GM18520 (cell line): ENCODE results near the gene NUP62.
"Not testable (repeated sequence)": the region's sequence is repeated elsewhere in the genome, so short reads cannot be mapped to it uniquely, and the experiment has no call there.

Experiments used
- ATAC-seq: cut with Tn5 transposase; IDR thresholded peaks from one replicate; pipeline ENCODE4 v1.9.1; 2021; ENCODE audit not compliant: unreplicated experiment

The NUP62 gene

GRCh38 chr19:49926515-49926914 lies 2.8 kb downstream of the NUP62 start:
- no peak for ATAC-seq

GRCh38 chr19:49925486-49925885 lies 3.8 kb downstream of the NUP62 start:
- ATAC-seq, result no peak

GRCh38 chr19:49924881-49925210 lies 4.5 kb downstream of the NUP62 start:
- not testable (repeated sequence) for ATAC-seq

- no peak for ATAC-seq
These were observed 5.1 kb downstream of the NUP62 start for GRCh38 chr19:49924004-49924880.

- ATAC-seq, result no peak
These were observed 6.0 kb downstream of the NUP62 start for GRCh38 chr19:49923055-49924003.

GRCh38 chr19:49921871-49922795 lies 7.2 kb downstream of the NUP62 start:
- ATAC-seq, result no peak

- no peak for ATAC-seq
These were observed 8.5 kb downstream of the NUP62 start for GRCh38 chr19:49920624-49921363.

GRCh38 chr19:49918089-49918488 lies 11.2 kb downstream of the NUP62 start:
- ATAC-seq, result no peak

GRCh38 chr19:49916839-49917733 lies 12.2 kb downstream of the NUP62 start:
- no peak for ATAC-seq

- ATAC-seq, result no peak
These were observed 14.0 kb downstream of the NUP62 start for GRCh38 chr19:49915271-49915670.

- no peak for ATAC-seq
These were observed 15.6 kb downstream of the NUP62 start for GRCh38 chr19:49913720-49914119.

GRCh38 chr19:49912965-49913685 lies 16.2 kb downstream of the NUP62 start:
- ATAC-seq, result no peak

- no peak for ATAC-seq
These were observed 17.7 kb downstream of the NUP62 start for GRCh38 chr19:49911381-49912145.

- no peak for ATAC-seq
These were observed 19.1 kb downstream of the NUP62 start for GRCh38 chr19:49910179-49910578.

GRCh38 chr19:49908480-49909420 lies 20.6 kb downstream of the NUP62 start:
- ATAC-seq, result no peak

- no peak for ATAC-seq
These were observed 21.4 kb downstream of the NUP62 start for GRCh38 chr19:49907745-49908446.
